ENCODE measurements around the gene TOMM40L.

GRCh38 chr1:161198897-161199431 lies 26.9 kb upstream of the TOMM40L start, which contains the start of gene ADAMTS4:
- TF ChIP-seq CTCF (IDR thresholded peaks at IDR 0.05) (no peak), POLR2AphosphoS5 (IDR thresholded peaks at IDR 0.05; ENCODE audit: low read depth, low read length) (no peak)

Data from Panc1 (cell line).